Fibroblast of mammary gland (primary cell): ENCODE measurements around the gene UBN2.

Source experiments
- DNase-seq: peaks from one replicate; pipeline ENCODE4 v3.0.0-alpha.2; 2010; ENCODE audit warnings: low read depth
- H3K4me3 ChIP-seq: 2 replicates; pipeline ENCODE4 v1.5.1; 2011; ENCODE audit warnings: low read depth, mild to moderate bottlenecking, low read length, moderate library complexity; ENCODE audit not compliant: control insufficient read depth
- TF ChIP-seq, protein P1 (sequence below): conservative IDR thresholded peaks from 2 replicates; pipeline ENCODE4 v1.5.1; 2011; ENCODE audit warnings: low read depth, low read length, inconsistent platforms; ENCODE audit not compliant: control insufficient read depth, insufficient read depth

Gene UBN2

GRCh38 chr7:139230774-139231512, at the start of gene UBN2:
Gene UBN2, plus strand, starts transcription at chr7:139231237. Its CDS starts 248 bp downstream, at chr7:139231485.
- peak; percentile 96 for DNase-seq
- TF ChIP-seq, protein P1, sequence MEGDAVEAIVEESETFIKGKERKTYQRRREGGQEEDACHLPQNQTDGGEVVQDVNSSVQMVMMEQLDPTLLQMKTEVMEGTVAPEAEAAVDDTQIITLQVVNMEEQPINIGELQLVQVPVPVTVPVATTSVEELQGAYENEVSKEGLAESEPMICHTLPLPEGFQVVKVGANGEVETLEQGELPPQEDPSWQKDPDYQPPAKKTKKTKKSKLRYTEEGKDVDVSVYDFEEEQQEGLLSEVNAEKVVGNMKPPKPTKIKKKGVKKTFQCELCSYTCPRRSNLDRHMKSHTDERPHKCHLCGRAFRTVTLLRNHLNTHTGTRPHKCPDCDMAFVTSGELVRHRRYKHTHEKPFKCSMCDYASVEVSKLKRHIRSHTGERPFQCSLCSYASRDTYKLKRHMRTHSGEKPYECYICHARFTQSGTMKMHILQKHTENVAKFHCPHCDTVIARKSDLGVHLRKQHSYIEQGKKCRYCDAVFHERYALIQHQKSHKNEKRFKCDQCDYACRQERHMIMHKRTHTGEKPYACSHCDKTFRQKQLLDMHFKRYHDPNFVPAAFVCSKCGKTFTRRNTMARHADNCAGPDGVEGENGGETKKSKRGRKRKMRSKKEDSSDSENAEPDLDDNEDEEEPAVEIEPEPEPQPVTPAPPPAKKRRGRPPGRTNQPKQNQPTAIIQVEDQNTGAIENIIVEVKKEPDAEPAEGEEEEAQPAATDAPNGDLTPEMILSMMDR, result no peak
- H3K4me3 ChIP-seq, result peak within 1 kb of the TSS; percentile 93

GRCh38 chr7:139181404-139181803, 49.6 kb upstream of the UBN2 start:
- TF ChIP-seq, protein P1, result no peak
- peak; percentile 25 for DNase-seq
- no peak overlapping the region for H3K4me3 ChIP-seq

DNA sequence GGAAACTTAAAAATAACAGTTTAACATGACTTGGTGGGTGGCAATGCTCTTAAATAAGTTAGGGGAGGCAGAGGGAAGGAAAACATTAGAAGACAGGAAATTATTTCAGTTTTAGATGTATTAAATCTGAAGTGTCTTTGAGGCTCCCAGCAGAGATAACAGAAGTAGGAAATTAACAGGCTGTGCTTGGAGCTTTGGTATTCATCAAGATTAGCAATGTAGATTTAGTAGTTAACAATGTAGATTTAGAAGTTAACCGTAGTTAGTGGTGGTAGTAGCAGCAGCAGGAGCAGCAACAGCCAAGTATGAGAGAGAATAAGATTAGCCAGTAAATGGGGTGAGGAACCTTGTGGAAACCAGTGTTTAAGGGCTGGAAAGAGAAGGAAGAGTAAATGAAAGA, 48.7 kb upstream of the UBN2 start:
- TF ChIP-seq, protein P1, result no peak
- DNase-seq, result no peak
- H3K4me3 ChIP-seq, result no peak overlapping the region

- H3K4me3 ChIP-seq, result no peak overlapping the region
- DNase-seq, result no peak
- TF ChIP-seq, protein P1, result no peak
Measured at GRCh38 chr7:139183251-139183650, 47.8 kb upstream of the UBN2 start.

GRCh38 chr7:139183878-139184338, 47.1 kb upstream of the UBN2 start:
- no peak for DNase-seq
- TF ChIP-seq, protein P1, result no peak
- no peak overlapping the region for H3K4me3 ChIP-seq

- no peak for DNase-seq
- no peak overlapping the region for H3K4me3 ChIP-seq
- TF ChIP-seq, protein P1, result no peak
Measured at GRCh38 chr7:139186146-139186545, 44.9 kb upstream of the UBN2 start.
